ENCODE measurements around the gene WDR76.

Gene WDR76

DNA sequence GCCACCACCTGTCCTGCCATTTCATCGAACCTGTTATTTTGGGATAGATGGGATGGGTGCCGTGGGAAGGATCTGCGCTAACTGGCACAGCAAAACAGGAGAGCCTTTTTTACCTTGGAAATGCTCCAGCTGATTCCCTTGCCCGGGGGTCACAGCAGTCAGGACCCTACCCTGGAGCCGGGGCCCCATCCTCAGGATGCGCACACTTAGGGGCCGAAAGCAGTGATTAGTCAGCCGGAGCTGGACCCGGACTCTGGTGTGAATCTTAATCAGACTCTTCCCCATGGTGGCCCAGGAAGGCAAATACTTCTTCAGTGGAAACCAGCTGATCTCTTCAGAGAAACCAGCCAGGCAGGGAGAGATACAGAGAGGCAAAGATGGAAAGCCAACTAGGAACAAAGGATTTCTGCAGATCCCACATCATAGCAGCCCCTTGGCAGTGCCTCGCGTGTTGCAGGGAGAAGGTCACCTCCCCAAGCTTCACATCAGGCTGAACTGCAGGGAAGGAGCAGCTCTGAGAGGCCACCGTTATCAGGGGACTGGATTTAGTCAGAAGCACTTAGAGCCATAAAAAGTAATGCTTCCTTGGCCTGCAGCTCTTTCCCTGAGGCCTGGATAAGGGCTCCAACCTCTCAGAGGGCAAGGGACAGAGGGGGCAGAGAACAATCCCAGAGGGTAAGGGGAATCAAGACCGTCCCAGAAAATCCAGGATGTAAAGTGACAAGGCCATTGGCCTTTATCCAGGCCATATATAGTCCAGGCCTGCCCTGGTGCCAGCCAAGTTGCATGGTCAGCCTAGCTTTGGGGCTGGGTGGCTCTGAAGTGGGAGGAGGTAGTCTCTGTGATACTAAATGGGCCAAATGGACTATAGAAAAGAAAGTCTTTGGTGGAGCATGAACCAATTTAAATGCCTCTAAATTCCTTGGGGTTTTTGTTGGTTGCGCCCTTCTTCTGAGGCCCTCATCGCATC lies 52.9 kb downstream of the WDR76 start:
- no peak for DNase-seq

DNA sequence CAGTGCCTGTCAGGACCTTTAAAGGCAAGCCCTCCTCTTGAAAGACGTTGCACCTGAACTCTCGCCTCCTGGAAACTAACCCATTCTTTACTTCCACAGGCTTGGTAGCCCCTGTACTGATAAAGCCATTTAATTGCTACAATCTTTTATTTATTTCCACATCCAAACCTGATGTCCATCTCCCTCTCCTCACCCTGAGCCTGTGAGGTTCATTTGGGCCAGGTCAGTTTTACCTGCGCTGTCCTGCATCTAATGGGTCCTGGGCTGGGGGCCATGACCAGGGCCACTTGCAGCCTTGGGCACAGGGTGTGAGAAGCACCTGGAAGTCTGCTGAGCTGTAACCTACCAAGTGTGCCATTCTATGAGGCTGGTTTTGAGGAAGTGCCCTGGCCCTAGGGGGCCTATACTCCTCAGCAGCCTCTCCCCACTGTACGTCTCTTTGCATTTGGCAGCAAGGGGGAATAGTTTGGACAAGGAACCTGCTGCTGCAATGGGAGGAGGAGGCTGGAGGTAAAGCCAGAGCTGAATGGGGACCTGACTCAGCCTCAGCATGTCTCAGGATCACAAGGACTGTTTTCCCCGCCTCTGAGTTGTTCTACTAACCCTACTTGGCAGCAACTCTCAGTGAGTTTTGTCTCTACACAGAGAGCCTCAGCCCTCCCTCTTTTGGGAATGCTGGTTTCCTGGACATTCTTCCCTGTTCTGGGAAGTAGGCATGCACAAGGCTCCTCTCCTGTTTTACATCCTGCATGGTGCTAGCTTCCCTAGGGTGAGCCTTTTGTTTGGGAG lies 53.8 kb downstream of the WDR76 start:
- DNase-seq, result no peak

DNA sequence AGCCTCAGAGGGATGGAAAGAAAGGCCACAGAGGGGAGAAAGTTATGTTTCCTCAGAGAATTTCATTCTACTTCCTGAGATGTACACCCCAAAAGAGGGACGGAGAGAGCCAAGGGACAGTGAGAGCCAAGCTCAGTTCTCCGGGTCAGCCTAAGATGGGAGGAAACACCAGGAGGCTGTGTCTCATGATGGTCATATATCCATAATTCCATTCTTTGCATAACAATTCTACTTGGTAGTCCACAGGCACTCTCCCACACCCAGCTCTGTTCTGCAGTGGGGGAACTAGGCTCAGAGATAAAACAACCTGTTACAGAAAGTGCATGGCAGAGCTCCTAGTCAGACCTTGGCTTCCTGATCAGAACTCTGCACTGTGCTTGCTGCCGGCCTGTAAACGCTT lies 54.4 kb downstream of the WDR76 start:
- no peak for DNase-seq

DNA sequence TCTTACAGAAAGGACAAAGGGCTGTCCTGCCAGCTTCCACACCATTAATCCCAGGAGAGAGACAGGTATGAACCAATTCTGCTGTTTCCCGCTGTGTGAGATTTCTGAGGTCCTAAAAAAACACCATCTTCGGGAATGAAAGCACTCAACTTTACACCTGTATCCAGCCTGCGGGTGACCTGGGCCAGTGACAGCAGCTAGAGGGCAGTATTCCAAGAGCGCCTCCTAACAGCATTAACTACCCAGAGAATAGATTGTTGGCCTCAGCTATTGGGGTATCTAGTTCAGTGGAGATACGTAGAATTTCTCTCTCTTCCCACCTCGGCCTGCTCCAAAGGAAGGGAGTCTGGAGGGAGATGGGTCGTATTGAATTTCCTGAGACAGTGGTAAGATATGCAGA lies 55.1 kb downstream of the WDR76 start:
- no peak for DNase-seq

DNA sequence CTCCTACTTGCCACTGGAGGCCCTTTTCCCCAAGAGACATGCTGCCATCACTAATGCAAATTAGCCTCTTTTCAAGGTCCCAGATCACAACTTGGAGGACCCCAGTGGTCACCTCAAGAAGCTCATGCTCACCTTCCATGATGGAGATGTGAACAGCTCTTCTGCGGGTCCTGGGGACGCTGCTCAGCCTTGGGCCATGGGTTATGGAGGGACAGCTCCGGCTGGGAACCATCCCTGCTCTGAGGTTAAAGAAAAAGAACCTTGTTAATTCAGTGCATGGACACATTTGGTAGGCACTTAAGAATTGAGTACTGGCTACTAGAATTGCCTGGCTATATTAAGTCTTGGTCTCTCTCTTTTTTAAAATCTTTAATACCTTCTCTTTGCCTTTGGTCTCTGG lies 56.8 kb downstream of the WDR76 start:
- DNase-seq, result no peak

DNA sequence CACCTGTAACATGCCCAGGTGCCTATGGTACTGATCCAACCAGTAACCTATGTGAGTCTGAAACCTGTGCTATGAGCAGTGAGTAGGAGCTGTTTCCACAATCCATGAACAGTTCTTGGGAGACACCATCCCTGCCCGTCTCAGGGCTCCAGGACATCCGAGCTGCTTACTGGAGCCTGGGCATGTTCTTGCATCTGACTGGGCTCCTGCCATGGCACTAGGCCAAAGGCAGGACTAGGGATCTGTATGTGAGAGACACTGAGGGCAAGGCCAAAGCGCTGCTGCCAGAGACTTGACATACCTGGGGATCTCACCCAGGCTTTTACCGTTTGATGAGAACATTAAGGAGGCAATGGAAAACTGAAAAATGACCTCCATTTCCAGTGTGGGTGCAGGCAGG lies 59.8 kb downstream of the WDR76 start:
- DNase-seq, result no peak

DNA sequence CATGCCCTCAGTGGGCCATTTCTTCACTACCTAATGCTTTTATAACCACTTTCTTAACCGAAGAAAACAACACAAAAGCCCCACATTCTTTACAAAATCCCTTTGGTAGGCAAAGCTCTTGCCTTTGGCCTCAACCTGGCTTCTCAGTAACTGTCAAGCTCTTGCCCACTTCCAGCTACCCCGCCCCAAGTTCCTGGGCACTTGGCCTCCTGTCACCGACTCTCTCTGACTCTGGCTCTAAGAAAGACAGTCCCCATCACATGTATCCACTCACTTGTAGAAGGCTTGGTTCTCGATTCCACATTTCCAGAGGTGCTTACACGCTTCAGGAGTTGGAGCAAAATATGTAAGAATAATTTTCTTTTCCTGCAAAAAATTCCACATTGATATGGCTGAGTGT lies 61.1 kb downstream of the WDR76 start:
- DNase-seq, result no peak

DNA sequence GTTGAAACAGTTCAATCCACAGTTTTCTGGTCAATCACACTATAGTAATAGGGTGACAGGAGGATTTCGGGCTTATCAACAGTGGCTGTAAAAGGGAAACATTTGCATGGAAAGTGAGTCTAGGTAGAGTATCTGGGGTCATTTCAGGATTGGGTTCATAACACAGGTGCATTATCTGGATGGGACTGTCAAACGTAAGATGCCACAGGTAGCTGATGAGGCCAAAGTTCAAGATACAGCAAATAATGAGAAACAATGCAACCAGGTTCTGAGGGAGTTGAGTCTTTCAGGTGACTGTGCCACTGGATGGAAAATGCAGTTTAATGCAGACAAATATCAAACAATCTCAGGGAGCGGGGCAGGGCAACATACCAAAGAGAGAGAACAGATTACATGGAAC lies 62.2 kb downstream of the WDR76 start:
- DNase-seq, result no peak

DNA sequence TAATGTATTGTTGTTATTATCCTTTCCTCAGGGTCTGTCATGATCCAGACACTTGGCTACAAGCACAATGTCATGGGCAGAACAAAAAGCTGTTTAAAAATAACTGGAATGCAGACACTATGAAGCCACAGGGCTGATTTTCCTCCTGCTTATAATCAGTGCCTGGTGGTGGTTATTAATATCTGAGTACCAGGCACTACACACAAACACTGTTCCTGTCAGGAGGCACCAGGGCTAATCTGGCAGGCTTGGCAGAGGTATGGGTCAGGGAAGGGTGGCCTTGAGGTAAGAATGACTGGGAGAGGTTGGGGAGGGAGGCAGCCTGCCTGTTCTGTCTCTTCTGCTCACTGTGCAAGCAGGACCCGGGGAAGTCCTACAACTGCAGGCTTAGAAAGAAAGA lies 67.2 kb downstream of the WDR76 start:
- no peak for DNase-seq

DNA sequence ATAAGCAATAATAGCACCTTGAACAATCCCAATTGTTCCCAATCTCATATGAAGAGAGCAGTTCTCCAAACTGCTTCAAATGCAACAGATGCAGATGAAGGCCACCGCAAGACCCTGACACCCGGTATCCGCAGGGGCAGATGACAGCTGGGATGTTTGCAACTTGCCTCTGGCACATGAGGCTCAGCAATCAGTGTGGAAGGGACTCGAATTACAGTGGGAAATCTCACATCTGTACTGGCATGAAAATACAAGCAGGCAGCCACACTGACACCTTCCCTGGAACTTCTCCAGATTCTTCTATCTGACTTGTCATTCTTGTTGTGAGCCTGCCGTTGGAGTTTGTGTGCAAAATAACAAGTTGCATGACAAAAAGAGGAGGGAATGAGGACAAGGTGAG lies 68.8 kb downstream of the WDR76 start:
- DNase-seq, result no peak

DNA sequence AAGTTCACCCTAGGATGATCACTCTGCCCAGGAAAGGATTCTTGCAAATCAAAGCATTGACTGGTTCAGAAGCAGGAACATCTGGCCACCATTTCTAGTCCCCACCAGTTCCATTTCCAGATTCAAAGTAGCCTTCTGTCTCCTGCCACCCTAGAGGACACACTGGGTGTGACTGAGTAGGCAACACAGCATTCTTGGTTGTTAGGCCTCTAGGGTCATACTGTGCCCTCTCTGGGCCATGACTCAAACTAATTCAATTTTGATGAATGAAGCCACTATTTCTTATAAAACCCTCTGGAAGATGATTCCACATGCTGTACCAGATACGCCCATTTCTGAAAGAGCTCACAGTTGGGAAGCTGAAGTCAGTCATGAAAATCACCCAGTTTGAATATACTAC lies 69.7 kb downstream of the WDR76 start:
- DNase-seq, result no peak

DNA sequence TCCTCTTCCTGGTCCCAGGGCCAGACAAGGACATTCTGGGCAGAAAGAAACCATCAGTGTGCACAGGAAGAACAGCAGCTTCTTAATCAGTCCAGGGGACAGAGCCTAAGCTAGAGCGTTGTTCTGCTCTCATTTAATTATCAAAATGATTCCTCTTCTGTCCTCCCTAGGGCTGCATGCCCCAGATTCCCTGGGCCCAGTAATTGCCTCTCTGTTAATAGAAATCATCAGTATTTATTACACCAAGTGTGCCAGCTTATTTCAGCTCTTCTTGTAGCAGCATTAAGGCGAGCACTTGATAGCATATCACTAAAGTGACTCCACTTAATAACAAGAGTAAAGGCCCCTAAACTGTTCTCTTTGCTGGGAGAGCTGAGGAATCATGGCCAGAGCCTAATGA lies 72.1 kb downstream of the WDR76 start:
- DNase-seq, result no peak

DNA sequence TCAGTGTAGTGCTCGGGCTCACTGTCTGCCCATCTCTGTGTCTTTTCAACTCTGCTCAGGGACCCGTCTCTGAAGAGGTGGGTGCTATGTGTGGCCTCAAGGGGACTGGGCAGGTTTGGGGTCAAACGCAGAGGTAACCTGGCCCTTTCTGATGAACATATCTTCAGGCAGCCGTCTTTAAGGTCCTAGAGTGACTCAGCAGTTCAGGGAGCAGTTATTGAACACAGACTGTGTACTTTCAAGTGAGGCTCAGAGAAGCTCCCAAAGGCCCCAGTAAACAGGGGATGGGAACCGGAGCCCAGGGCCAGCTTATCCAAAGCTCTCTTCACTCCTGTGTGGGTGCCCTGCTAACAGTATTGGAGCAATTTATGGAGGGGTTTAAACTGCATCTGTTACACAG lies 73.1 kb downstream of the WDR76 start:
- no peak for DNase-seq

DNA sequence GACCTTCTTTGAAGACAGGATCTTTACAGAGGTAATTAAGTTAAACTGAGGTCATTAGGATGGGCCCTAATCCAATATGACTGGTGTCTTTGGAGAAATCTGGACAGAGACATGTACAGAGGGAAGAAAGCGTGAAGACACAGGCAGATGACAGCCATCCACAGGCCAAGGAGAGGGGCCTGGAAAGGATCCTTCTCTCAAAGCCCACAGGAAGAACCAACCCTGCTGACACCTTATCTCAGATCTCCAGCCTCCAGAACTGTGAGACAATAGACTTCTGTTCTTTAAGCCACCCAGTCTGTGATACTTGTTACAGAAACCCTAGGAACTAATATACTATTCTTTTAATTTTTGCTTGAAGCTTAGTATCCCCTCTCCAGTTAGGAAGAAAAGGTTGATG lies 74.2 kb downstream of the WDR76 start:
- DNase-seq, result no peak

DNA sequence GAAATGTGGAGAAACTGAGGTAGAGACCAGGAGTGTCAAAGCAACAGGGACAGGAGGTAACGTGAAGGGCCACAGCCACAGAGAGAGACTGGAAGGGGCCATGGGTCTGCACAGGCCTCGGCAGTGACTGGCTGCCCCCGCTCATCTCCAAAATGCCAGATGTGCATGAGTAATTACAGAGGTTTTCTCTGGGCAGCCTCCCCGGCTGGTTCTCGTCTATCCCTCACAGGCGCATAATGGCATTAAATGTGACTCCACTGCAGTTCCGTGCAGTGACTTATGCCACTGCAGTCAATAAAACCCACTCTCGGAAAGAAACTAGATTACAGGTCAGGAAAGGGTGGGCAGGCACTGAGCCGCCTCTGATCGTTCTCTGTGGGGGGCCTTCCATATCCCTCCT lies 74.7 kb downstream of the WDR76 start:
- no peak for DNase-seq

DNA sequence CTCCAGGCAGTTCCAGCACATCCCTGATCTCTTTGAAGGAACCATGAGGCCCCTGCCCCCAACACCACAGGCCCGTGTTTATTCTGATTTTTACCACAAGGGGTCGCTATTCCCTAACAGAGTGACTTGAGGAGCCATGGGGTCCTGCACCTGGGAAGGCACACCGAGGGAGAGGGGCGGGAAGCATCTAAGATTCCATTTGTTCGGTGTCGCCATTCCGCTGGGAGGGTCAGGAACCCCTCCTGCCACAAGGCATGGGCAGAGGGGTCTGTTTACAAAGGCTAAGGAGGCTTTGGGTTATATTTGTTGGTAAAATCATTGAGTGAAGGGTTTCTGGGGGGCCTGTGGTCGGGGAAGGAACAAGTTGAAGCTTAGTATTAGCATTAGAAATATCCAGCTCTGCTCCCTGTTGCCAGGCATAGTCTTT lies 77.1 kb downstream of the WDR76 start:
- DNase-seq, result peak; percentile 66

DNA sequence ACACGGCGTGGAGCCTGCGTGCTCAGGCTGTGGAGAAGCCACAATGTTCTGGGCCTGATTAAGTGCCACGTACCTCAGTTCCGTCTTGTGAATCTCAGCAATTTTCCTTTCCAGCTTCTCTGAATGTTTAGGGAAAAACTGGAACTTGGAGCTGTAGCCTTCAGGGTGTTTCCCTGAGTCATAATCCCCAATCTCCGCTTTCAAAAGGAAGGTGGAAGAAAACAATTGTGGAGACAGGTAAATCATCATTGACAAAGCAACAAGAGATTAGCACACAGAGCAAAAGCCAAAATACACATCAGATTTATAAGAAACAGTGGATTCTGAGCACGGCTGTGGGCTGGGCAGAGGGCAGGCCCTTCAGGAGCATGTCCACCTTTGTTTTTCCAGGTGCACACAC lies 79.0 kb downstream of the WDR76 start:
- no peak for DNase-seq

DNA sequence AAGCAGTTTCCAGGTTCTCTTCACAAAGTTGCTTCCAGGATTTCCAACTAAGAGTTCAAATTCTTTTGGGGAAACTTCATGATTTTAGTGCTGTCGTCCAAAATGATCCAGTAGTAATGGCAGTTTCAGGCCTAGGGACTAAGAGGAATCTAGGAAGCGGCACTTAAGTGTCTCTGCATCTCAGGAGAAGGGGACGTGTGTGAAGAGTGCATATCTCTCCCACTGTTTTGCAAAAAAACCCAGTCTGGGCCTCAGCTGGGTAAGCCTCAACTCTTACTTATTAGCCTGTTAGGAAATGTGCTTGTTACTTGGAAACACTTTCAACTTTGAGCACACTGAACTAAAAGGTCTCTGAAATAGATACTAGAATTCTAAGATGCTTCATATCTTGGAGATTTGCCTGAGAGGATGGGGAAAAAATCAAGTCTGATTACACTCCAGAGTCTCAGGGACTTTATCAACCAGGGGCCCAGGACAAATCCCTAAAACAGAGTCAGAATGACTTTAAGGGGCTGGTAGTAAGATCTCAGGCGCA lies 81.8 kb downstream of the WDR76 start:
- no peak for DNase-seq

DNA sequence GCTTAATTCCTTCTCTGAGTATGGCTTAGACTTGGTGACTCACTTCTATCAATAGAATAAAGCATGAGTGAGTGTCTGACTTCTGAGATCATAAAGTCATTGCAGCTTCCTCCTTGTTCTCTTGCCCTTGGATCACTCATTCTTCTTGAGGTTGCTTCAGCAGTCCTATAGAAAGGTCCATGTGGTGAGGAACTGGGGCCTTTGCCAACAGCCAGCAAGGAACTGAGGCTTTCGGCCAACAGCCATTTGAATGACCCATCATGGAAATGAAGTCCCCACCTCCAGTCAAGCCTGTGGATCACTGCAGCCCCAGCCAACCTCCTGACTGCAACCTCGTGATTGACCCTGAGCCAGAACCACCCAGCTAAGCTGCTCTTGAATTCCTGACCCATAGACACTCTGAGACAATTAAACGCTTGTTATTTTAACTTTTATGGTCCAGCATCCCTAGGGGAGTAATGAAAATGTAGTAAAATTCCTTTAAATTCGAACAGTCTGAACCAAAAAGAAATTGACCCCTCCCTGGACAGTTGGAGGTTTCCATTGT lies 84.5 kb downstream of the WDR76 start:
- no peak for DNase-seq

DNA sequence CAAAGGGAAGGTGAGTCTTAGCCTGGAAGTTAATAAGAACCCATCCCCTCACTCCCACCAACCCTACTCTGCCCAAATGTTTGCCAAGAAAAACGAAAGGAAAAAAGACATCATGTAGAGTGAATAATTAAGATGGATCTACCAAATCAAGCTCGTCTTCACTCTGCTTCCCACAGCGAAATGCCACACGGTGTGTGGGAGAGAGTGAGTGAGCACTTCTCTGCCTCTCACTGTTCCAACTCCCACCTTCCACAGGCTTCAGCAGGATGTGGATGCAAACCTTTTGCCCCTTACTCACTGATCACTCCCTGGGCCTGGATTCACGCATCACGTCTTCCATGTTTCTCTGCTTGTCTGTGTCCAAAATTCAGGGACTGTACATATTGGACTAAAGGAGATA lies 85.4 kb downstream of the WDR76 start:
- DNase-seq, result no peak

DNA sequence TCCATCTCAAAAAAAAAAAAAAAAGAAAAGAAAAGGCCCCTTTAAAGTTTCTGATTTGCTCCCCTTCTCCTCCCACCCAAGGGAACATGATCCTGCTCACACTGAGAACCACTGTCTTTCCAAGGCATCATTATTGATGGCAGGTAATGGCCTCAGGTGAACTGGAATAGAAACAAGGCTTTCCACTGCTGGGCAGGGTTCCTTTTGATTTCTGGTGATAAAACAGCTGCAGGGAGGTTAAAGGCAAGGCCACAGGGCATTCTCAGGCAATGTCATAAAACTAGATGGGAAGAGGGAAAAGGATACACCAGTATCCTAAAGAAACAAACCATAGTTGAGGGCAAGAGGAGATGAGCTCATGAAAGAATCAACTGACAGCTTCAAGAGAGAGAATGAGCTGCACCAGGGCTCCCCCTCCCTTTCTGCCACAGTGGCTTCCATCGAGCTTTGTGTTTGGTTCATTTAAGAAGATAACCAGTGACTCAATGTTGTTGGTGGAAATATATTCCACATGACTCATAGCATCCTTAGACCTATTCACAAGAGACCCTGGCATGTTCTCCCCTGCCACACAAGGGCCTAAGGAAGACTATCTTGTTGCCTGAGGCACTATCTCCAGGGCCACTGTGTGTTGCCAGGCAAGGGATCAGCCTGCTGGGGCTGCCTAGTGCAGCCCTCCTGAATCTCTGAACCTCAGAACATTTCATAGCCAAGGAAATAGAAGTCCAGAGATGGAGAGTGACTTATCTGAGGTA lies 86.4 kb downstream of the WDR76 start:
- no peak for DNase-seq

DNA sequence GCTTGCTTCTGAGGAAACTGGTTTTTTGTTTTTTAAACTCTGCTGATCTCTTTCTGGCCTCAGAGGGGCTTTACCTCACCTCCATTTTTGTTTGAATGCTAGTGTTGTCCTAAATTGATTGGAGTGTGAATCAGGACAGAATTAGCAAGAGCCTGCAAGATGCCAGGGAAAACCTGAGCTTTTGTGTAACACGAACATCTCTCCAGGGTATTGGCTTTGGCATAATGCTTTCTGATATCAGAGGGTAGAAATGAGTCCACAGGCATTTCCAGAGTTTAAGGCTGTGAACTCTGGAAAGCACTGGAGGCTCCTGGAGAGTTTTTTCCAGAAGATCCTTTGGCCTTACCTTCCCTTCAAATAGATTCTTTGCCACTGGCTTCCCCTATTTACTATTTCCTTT lies 87.1 kb downstream of the WDR76 start:
- DNase-seq, result no peak
